RWPE2 (cell line): ENCODE data around the gene JAG1.
A peak's percentile ranks its signal among the peaks of the same experiment; 100 is the strongest.

Experiments
- ATAC-seq: fragments of 200-7000 bp; cut with Tn5 transposase; 3 replicates; pipeline ENCODE4 v1.9.1; 2021; ENCODE audit warnings: low read depth
- DNase-seq: peaks from one replicate; pipeline ENCODE4 v3.0.0-alpha.2; 2020; ENCODE audit warnings: low spot score
- H3K27ac ChIP-seq: fragments of 450-650 bp; 2 replicates; pipeline ENCODE4 v1.5.1; 2017; ENCODE audit warnings: mild to moderate bottlenecking; ENCODE audit not compliant: poor library complexity, severe bottlenecking
- H3K27me3 ChIP-seq: fragments of 250-450 bp; sonication (Bioruptor Pico); 2 replicates; pipeline ENCODE4 v1.5.1; 2021; ENCODE audit warnings: mild to moderate bottlenecking, moderate library complexity; ENCODE audit not compliant: insufficient read depth, poor library complexity, severe bottlenecking
- H3K36me3 ChIP-seq: fragments of 250-450 bp; sonication (Bioruptor Pico); 2 replicates; pipeline ENCODE4 v1.5.1; 2020; ENCODE audit warnings: low read depth, mild to moderate bottlenecking, moderate library complexity
- H3K4me1 ChIP-seq: fragments of 250-450 bp; sonication (Bioruptor Pico); 2 replicates; pipeline ENCODE4 v1.5.1; 2021; ENCODE audit warnings: mild to moderate bottlenecking, moderate library complexity; ENCODE audit not compliant: insufficient read depth, poor library complexity, severe bottlenecking
- H3K4me3 ChIP-seq: fragments of 250-450 bp; sonication (Bioruptor Pico); 2 replicates; pipeline ENCODE4 v1.5.1; 2021; ENCODE audit warnings: mild to moderate bottlenecking, moderate library complexity; ENCODE audit not compliant: severe bottlenecking
- H3K9me3 ChIP-seq: fragments of 250-450 bp; sonication (Bioruptor Pico); 2 replicates; pipeline ENCODE4 v1.5.1; 2021; ENCODE audit warnings: mild to moderate bottlenecking, moderate library complexity; ENCODE audit not compliant: severe bottlenecking
- TF ChIP-seq, protein P1 (sequence below): fragments of 450-650 bp; IDR thresholded peaks from one replicate; pipeline ENCODE4 v1.5.1; 2017; ENCODE audit warnings: mild to moderate bottlenecking, moderate library complexity; ENCODE audit not compliant: poor library complexity, severe bottlenecking

Gene JAG1

DNA sequence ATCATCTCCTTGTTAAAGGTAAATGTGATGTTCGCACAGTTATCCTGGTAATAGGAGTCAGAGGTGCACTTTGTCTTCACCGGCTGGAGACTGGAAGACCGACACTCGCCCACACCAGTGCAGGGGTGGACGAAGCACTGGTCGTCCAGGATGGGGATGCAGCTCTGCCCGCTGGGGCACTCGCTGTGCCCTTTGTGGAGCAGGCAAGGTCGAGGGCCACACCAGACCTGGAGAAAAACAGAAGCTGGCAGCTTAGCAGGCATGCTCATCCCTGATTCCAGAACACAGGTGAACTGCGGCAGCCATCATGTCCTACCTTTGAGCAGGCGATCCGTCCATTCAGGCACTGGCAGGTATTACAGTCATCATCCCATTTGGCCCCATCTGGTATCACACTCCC lies 32.3 kb downstream of the JAG1 start:
- peaks cover 29% of the 10 kb centered on the region for H3K4me1 ChIP-seq

DNA sequence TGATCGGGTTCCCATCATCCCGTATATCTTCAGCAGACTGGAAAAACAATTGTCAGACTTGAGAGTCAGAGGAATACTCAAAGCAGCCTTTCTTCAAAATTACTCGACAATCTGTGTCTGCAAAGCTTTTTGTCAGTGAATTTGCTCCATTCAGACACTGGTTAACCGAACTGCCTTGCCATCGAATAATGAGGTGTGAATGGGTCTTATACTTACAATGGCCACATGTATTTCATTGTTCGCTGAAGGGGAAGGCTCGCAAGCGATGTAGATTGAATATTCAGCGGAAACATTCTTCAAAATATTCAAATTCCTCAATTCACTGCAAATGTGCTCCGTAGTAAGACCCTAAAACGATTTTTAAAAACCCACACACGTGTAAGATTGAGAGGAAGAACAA lies 32.9 kb downstream of the JAG1 start:
- Histone ChIP-seq H3K27me3 (no peaks in the 10 kb centered on the region), H3K36me3 (peaks cover 89% of the 10 kb centered on the region)
- no peak for ATAC-seq

More for the DNA sequence above, 32.3 kb downstream of the JAG1 start:
- no peak for ATAC-seq
- no peaks in the 10 kb centered on the region for H3K9me3 ChIP-seq
- H3K4me3 ChIP-seq = no peak overlapping the region
- H3K27ac ChIP-seq = no peak overlapping the region
- TF ChIP-seq, protein P1, sequence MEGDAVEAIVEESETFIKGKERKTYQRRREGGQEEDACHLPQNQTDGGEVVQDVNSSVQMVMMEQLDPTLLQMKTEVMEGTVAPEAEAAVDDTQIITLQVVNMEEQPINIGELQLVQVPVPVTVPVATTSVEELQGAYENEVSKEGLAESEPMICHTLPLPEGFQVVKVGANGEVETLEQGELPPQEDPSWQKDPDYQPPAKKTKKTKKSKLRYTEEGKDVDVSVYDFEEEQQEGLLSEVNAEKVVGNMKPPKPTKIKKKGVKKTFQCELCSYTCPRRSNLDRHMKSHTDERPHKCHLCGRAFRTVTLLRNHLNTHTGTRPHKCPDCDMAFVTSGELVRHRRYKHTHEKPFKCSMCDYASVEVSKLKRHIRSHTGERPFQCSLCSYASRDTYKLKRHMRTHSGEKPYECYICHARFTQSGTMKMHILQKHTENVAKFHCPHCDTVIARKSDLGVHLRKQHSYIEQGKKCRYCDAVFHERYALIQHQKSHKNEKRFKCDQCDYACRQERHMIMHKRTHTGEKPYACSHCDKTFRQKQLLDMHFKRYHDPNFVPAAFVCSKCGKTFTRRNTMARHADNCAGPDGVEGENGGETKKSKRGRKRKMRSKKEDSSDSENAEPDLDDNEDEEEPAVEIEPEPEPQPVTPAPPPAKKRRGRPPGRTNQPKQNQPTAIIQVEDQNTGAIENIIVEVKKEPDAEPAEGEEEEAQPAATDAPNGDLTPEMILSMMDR = no peak
- H3K36me3 ChIP-seq = peaks cover 95% of the 10 kb centered on the region
- no peak for DNase-seq
- no peaks in the 10 kb centered on the region for H3K27me3 ChIP-seq

DNA sequence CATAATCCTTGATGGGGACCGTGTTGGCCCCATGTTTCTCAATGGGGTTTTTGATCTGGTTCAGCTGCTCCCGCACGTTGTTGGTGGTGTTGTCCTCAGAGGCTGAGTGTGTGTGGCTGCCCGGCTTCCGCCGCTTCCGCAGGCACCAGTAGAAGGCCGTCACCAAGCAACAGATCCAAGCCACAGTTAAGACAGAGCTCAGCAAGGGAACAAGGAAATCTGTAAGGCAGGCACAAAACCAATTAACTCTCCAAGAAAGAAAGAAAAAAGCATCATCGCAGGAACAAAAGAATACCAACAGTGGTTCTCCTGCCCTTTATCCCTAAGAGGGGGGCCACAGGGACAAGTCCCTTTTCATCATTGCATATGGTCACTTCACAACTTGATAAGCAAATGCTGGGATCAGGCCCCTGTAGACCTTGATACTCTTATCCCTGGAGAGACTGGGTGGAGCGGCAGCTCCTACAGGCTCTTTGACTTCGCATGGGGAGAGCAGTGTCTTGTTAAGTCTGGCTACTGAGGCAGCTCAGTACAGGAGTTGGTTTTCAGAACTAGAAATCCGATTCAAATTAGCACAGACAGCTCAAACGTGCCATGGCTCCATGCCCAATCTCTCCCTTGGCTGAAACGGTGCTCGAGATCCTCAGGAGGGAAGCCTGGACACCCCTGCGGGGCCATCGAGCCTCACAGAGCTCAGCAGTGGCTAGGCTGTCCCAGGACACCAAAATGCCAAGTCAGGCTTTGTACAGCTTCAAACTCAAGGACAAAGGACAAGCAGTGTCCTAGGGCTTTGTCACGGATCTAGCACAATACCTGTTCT lies 33.9 kb downstream of the JAG1 start:
- TF ChIP-seq, protein P1 = no peak
- ATAC-seq (no peak), DNase-seq (no peak)
- Histone ChIP-seq H3K27me3 (no peaks in the 10 kb centered on the region), H3K36me3 (peaks cover 79% of the 10 kb centered on the region), H3K4me1 (peaks cover 43% of the 10 kb centered on the region), H3K4me3 (no peak overlapping the region), H3K9me3 (no peaks in the 10 kb centered on the region), H3K27ac (peak overlapping the region; percentile 16)

More for the DNA sequence above, 32.9 kb downstream of the JAG1 start:
- DNase-seq = no peak
- Histone ChIP-seq H3K9me3 (no peaks in the 10 kb centered on the region), H3K4me3 (no peak overlapping the region), H3K27ac (no peak overlapping the region), H3K4me1 (peaks cover 34% of the 10 kb centered on the region)
- TF ChIP-seq, protein P1 = no peak

DNA sequence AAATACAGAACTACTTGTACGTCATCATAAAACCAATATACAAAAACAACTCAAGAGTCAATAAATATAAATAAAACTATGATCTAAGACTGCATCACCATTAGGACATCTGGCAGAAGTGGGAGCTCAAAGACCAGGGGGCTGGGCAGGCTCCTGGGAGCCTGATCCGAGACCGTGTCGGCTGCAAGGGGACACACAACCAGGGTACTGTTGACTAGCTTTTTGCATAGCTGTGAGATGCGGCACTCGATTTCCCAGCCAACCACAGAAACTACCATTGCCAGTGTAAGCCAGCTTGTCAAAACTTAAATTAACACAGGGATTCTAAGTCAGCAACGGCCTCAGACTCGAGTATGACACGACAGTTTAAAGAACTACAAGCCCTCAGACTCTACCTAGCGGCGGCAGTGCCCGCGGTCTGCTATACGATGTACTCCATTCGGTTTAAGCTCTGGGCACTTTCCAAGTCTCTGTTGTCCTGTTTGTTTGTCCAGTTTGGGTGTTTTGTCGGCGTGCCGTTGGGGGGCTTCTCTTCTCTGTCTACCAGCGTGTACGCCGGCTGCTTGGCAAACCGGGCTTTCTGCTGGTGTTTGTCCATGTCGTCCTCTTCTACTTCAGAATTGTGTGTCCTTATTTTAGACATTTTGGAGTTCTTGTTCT lies 34.6 kb downstream of the JAG1 start:
- Histone ChIP-seq H3K4me1 (peaks cover 47% of the 10 kb centered on the region), H3K4me3 (no peak overlapping the region), H3K27ac (no peak overlapping the region), H3K9me3 (no peaks in the 10 kb centered on the region), H3K36me3 (peaks cover 72% of the 10 kb centered on the region), H3K27me3 (no peaks in the 10 kb centered on the region)
- DNase-seq (no peak), ATAC-seq (no peak)
- TF ChIP-seq, protein P1 = no peak
